Stimulated activated CD8-positive, alpha-beta memory T cell treated with anti-CD3 and anti-CD28 coated beads, Interleukin-12 subunit alpha, Interleukin-12 subunit beta, amount 100 ng/mL, for 1 hour (primary cell): ENCODE results near the gene PRKCA.

Source experiments
- DNase-seq: peaks from one replicate; pipeline ENCODE4 v3.0.0-alpha.2; 2020; ENCODE audit warnings: low read depth

The PRKCA gene

DNA sequence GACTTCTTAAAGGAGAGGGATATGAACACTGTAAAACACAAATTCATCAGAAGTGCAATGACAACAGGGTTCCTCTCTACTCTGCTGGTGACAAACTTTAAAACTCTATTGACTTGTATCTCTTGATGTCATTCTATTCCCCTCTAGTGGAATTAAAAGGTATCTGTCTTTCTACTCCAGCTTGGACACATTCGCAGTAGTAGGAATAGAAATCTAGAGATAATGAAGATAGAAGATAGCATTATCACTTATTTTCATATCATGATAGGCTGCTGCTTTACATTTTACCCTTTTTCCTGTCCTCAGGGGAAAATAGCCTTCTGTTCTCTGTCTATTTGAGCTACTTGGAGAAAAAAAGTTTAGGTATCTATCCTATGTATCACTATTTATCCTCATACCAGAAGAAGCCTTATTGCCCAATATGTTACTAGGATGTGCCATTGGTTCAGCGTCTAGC, 322.9 kb downstream of the PRKCA start:
- no peak for DNase-seq

DNA sequence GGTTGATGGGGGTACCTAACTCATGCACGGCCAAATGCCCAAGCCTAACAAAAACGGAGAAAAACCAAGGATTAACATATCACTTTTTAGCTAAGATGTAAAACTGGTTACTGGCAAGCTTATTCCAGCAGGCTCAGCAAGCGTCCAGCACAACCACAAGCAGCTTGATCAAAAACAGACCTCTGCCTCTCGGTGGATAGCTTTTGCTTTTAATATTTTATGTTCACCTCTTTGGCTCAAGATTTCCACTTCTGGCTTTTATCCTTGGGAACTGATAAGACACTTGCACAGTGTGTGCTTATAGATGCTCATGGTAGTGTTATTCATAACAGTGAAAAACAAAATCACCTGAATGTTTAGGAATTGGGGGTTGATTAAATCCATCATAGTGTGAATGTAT, 325.6 kb downstream of the PRKCA start:
- DNase-seq = no peak

DNA sequence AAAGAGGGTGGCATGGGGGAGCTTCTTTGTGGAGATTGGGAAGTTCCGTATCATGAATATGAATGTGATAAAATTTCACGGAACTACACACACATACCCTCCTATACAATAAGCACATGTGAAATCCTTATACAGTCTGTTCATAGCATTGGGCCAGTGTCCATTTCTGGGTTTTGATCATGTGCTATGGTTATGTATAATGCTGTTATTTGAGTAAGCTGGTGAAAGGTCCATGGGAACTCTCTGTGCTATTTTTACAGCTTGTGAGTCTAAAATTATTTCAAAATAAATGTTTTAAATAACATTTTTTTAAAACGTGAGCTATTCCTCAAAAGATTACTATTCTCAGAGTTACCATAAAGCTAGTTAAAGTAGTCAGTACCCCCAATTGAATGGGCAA, 327.3 kb downstream of the PRKCA start:
- DNase-seq = no peak

DNA sequence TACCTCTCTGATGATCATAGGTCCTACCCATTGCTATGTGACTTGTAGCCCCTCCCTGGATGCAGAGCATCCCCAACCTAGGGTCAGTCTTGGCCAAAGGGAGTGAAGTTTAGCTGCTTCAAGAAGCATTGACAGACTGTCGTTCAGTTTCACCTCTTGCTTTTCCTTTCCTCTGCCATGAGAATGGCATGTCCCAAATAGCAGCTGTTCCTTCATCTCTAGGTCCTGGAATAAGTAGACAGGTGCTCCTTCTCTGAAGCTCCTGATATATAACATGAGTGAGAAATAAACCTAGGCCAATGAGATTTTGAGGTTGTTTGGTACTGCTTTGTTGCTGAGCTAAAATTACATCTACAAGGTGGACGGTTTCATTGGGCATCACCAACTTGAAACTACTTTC, 328.0 kb downstream of the PRKCA start:
- DNase-seq = no peak

DNA sequence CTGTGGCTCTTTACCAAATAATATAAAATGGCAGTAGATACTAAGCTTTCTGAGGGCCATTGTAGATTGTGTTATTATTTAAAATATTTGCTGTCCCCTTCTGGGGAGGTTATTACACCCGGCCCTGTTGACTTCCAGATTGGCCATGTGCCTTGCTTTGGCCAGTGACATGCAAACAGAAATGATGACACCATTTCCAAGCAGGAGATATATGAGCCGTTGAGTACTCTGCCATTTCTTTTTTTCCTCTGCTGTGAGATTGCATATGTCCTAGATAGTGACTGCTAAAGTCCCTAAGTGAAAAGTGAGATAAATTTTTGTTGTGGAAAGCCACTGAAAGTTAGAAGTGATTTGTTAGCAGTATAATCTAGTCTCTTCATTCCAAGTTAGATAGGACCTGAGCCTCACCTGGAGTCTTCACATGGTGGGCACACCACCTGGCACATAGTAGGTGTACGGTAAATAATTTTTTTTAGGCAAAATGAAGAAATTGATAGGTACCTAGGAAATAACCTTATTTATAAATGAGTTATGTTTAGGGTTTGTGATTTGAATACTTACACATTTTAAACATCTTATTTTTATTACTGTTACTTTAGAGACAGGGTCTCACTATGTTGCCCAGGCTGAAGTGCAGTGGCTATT, 328.5 kb downstream of the PRKCA start:
- DNase-seq = no peak

DNA sequence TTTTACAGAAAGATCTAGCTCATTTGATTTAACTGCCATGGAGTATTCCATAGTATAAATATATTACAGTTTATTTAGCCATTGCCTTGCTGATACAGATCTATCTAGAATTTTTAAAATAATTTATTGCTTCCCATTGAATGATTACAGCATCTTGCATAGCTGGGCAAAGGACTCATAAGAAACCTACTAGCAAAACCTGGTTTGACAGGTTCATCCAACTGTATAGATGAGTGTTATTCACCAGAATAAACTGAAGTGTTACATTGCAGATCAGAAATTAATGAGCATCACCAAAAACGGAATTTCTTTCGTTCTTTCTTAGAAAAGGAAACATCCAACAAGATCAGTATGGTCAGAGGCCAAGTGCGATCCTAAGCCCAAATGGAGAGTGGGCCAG, 330.3 kb downstream of the PRKCA start:
- no peak for DNase-seq

DNA sequence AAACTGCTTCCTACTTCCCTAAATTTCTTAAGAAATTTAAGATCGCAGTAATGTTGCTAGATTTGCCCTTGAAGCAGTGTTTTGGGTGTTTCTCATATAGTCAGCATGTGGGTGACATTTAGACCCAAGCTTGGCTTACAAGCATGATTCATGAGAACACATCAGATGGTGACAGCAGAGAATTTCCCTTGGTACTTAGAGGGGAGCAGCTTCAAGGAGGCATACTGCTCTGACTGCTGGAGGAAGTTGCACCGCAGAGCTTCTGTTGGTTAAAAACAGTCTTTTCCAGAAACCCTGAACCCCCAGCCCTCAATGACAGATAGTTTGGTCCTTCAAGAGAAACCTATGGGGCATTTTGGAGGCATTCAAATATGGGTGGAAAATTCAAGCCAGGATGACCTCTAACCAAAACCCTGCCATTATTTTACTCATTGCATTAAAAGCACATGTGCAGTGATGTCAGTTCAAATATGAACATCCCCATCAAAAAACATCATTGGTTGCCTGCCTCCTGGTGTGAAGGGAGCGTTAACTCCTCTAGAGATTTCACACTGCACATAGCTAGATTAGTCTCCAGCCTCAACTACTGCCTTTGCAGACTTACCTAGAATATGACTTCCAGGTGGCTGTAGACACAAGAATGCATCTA, 331.0 kb downstream of the PRKCA start:
- DNase-seq = no peak

DNA sequence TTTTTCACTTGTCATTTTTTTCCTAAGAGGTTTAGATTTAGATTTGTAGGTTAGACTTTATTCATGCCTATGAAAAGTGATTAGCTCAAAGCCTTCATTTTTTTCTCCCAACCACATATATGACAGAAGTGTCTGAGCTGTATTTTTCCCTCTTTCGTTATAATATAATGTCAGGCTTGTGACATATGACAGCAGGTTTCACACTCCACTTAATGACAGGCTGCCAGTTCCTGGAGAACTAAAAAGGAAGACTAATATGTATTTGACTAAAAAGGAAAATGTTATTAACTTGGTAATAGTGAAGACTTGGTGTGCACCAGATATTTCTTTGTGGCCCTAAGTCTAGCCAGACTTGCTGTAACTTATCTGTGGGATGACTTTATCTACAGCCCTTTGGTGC, 331.8 kb downstream of the PRKCA start:
- DNase-seq = no peak

DNA sequence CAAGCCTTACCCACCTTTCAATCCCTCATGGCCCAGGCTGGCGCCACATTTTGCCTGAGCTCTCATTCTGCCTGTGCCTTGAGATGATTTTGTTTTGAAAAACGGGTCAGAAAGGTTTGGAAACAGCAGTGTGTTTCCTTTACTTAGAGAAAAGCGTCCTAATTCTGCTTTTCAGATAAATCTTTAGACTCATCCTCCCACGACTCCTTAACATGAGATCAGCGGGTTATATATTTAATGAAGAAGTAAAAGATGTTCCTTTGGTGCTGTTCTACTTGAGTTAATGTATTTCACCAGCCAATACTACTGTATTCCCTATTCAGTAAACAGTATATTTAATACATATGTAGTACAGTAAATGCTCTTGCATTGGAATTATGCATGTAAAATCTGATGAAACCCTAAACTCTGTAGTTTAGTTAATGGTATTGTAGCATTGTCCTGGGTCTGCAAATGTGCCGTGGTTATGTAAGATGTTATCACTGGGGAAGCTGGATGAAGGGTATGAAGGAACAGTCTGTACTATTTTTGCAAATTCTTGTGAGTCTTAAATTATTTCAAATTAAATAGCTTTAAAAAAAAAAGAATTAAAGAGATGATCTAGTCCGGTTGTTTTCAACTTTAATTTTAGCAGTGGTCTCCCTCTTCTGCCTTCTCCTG, 333.1 kb downstream of the PRKCA start:
- DNase-seq = no peak

DNA sequence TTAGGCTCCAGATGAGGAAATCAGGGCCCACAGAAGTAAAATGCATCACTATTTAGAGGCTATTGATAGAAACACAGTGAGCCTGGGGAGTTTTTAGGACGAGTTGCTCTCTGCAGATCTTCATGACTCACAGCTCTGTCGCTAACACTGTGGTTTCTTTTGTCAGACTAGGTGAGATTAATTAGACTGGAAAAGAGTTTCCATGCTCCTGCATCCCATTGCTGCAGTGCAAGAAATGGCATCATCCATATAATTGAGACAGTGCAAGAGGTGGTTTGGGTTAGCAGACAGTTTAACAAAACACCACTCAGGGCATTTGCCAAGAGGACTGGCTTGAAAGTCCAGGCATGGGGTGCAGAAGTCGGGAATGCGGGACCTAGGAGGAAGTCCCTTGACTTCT, 333.7 kb downstream of the PRKCA start:
- no peak for DNase-seq

DNA sequence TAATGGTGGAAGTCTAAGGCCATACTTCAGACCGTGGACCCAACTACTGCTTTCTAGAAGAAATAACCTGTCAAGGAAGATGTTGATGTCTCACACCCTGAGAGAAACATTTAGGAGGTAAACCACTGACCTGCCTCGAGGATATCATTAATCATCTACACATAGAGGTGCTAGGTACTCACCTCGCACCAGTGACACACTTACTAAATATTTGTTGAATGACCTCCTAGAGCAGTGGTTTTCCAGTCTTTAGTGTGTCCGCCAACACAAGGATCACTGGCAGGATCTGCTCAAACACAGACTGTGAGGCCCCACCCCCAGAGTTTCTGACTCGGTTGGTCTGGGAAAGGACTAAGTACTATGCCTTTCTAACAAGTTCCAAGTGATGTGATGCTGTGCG, 335.1 kb downstream of the PRKCA start:
- DNase-seq = no peak

DNA sequence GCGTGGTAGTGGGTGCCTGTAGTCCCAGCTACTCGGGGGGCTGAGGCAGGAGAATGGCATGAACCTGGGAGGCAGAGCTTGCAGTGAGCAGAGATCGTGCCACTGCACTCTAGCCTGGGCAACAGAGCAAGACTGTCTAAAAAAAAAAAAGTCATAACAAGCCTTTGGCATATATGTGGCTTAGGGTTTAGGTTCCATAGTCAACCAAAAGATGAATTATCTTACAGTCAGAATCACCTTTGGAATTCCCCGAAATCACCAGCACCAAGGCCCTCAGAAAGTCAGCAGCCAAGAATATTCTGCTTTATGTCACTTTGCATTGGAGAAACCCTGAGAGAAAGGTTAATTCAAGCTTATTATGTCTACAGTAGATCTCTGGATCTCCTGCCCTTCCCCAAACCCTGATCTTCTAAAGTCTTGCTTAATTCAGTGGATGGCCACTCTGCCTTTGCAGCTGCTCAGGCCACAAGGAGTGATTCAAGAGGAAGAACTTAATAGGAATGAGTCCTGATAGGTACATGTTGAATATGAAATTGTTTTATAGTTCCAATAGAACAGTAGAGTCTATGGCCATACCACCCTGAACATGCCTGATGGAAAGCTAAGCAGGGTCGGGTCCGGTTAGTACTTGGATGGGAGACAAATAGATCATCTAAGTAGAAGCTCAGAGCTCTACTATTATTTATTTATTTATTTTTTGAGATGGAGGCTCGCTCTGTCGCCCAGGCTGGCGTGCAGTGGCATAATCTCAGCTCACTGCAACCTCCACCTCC, 336.5 kb downstream of the PRKCA start:
- DNase-seq = no peak

DNA sequence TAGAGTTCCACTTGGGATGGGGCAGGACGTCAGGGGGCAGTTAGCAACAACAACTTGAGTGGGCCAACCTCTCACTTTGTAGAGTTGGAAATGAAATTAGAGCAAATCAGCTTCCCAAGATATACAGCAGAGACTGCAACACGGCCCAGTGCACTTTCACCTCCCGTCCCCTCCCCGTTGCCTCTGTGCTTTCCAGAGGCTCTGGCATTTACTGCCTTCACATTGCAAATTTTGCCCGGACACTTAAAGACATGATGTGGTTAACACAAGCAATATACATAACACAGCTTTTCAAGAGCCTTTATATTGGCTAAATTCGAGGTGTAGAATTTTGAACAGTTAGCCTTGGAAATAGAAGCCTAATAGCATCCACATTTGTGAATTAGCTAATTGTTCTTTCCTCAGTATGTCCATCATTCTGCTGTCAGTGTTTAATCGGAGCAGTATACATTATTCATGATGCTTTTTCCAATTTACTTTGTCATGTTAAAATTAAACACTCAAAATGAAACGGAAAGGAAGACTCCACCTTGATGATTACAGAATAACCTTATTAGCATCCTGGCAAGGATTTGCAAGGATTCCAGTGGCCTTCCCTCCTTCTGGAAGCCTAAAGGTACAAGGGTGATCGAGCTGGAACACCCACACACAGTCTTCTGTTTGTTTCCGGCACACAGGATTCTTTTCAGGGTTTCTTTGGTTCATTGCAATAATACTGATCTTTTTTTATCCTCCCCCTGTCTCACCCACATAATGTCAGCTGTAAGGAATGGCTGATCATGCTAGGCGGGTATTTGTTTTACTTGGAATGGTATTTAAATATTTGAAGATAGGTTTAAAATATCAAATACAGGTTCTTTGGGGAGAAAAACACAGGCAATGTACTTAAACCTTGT, 341.6 kb downstream of the PRKCA start:
- DNase-seq = no peak

DNA sequence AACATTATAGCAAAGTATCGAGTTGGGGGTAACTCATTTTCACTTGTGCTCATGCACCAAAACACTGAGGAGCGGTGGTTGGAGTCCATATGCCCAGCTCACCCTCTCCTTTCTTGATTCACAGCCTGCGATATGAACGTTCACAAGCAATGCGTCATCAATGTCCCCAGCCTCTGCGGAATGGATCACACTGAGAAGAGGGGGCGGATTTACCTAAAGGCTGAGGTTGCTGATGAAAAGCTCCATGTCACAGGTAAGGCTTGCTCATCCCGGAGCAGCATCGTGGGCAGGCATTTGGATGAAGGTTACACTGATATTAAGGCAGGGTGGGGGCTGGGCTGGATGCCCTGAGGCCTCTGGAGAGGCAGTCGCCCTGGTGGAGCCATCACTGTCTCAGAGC, 342.8 kb downstream of the PRKCA start:
- DNase-seq = no peak

DNA sequence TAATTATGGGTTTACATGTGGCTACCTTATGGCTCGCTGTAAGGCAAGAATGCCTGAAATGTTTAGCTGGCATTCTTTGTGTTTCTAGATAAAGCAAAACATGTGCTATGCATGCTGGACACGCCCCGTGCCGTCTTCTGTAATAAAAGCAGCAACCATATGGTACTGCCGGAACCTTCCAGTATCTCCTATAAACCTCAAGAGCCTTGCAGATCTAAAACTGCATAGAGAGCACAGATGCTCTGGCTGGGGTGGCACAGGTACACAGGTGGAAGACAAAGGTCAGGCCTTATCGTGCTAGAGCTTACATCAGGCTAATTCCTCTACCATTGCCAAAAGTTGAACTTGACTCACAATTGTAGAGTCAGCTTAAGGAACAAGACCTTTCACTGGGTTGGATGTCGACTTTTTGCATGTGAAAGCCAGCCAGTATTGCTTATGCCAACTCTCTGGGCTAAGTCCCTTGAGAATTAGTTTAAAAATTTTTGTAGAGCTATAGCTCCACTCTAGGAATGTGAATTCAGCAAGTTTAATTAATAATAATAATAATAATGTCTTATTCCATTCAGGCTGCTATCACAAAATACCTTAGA, 345.1 kb downstream of the PRKCA start:
- DNase-seq = no peak

DNA sequence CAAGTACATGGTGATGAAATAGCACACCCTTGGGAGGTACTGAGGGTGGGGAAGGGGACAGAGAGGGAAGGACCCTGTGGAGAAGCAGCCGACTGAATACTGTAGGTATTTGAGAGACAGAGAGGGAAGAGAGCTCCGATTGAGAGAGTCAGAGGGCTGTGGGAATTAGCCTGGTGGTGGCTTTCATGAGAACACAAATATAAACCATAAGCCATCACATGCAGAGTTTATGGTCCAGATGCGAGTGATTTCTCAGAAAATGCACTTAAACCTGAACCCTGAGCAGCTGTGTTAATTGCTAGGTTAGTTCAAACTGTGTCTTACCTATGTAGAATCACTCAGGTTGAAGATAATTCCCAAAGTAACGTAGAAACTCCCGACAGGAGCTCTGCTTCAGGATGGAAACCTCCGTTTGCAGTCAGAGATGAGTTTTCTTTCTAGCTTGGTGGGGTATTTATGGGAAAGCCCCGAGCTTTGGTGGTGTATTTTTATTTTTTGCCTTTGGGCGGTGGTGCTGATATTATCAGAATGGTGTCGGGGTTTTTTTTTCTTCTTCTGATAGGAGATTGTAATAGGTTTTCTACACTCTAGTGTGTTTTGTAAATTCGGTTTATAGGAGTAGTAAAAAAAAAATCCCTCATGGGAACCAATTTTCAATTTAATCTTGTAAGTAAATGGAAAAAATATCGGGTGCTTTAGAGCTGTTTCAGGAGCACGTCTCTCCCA, 347.6 kb downstream of the PRKCA start:
- no peak for DNase-seq

DNA sequence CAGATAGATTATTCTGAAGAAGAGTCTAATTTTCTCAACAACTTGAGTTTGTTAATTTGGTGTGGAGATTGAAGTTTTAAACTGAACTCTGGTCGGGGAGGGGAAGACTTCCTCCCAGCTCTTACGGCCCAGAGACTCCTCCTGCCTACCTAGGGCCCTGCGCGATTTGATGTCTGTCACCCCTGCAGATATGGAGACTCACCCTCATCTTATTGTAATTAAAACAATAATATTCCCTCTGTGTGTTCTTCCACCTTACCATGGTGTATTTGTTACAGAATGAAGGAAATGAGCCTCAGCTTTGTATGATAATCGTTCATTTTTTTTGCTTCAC, 348.1 kb downstream of the PRKCA start:
- DNase-seq = no peak

DNA sequence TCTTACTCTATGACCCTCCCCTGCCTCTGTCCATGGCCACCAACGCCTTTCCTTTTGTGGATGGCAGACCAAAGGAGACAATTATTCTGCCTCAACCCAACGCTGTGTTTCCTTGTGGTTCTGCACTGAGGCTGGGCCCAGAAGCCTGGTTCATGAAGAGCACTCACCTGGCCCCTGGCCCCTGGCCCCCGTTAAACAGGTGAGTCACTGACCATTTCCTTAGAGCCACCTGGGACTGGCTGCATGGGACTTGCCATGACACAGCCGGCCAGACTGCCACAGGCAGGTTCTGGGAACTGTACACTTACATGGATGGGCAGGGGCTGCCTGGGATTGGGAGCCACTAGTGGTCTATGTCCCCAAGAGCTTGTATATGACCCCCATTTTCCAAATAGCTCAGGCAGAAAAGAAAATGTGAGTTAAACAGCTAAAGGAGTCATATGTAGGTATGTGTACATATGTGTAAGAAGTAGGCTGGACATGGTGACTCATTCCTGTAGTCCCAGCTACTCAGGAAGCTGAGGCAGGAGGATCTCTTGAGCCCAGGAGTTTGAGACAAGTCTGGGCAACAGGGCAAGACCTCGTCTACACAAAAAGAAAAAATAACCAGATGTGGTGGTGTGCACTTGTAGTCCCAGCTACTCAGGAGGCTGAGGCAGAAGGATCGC, 350.6 kb downstream of the PRKCA start:
- no peak for DNase-seq

DNA sequence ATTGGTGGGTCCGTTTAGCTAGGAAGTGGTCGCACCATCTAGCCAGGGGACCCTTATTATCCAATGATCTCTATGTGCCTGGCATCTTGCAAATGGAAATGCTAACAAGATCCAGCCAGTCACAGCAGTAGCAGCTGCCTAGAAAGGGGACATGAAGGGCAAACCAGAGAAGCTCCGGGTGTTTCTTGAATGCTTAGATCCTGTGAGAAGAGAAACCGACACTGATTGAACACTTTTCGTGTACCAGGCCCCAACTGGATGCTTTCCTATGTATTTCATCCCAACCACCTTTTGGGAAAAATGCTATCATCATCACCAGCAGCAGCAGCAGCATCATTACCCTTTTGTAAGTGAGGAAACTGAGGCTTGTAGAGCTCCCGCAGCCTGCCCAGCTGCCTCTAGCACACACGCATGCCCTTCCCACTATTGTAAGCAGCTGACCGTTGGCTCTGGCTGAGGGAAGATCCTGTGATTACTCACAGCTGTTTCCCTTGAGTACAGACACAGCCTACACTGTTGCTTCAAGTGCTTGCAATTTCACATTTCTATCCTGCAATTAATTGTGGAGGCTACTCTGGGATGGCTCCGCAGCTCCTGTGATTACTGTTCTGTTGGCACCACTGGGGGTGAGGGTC, 351.8 kb downstream of the PRKCA start:
- no peak for DNase-seq

DNA sequence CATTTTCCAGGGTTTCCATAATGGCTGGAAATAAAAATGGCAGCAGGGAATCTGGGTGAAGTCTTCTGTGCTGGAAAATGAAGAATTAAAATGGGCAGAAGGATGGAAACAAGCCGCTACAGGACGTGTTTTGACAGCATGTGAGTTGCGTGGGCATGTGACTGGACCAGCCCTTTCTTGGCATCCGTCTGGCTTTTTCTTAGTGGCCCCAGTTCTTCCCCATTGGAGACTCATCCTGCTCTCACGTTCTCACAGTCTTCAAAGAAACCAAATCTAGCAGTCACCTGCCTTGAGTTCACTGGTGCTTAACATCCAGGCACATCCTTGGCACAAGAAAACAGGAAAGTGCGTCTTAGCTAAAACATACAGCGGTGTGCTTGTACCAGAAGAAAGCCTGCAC, 352.4 kb downstream of the PRKCA start:
- no peak for DNase-seq
